Epithelial cell of prostate (primary cell): Measurements from ENCODE around the gene PFDN2.

Experiments used
- DNase-seq: peaks from one replicate; pipeline ENCODE4 v3.0.0-alpha.2; 2011; ENCODE audit warnings: low read depth, low spot score
- H3K27ac ChIP-seq: fragments of 450-650 bp; 2 replicates; pipeline ENCODE4 v1.5.1; 2017; ENCODE audit warnings: mild to moderate bottlenecking

PFDN2 gene

GRCh38 chr1:161111527-161111926 lies 6.3 kb downstream of the PFDN2 start:
- H3K27ac ChIP-seq: peak overlapping the region; percentile 97
- no peak for DNase-seq

- H3K27ac ChIP-seq: peak overlapping the region; percentile 97
- no peak for DNase-seq
These were observed 6.7 kb downstream of the PFDN2 start for GRCh38 chr1:161111117-161111516.

GRCh38 chr1:161106431-161106830 lies 11.4 kb downstream of the PFDN2 start:
- no peak overlapping the region for H3K27ac ChIP-seq
- DNase-seq: no peak

GRCh38 chr1:161100556-161100955 lies 17.3 kb downstream of the PFDN2 start:
- H3K27ac ChIP-seq: no peak overlapping the region
- no peak for DNase-seq

GRCh38 chr1:161099090-161099802 lies 18.6 kb downstream of the PFDN2 start:
- H3K27ac ChIP-seq: peak overlapping the region; percentile 51
- DNase-seq: no peak

GRCh38 chr1:161098210-161099068 lies 19.4 kb downstream of the PFDN2 start, which contains the start of gene KLHDC9:
TSS of gene KLHDC9 (plus strand) at chr1:161098361. CDS start at chr1:161098536, 175 bp downstream.
- DNase-seq: no peak
- H3K27ac ChIP-seq: peak within 1 kb of the TSS; percentile 51

GRCh38 chr1:161096530-161096929 lies 21.3 kb downstream of the PFDN2 start:
- peak overlapping the region; percentile 16 for H3K27ac ChIP-seq
- no peak for DNase-seq

- H3K27ac ChIP-seq: no peak overlapping the region
- DNase-seq: no peak
These were observed 21.8 kb downstream of the PFDN2 start for GRCh38 chr1:161096015-161096414.

GRCh38 chr1:161095230-161095629 lies 22.6 kb downstream of the PFDN2 start:
- no peak overlapping the region for H3K27ac ChIP-seq
- no peak for DNase-seq

- no peak overlapping the region for H3K27ac ChIP-seq
- DNase-seq: no peak
These were observed 23.4 kb downstream of the PFDN2 start for GRCh38 chr1:161094481-161094880.

GRCh38 chr1:161092621-161093028 lies 25.2 kb downstream of the PFDN2 start:
- no peak for DNase-seq
- H3K27ac ChIP-seq: peak overlapping the region; percentile 53

- DNase-seq: no peak
- H3K27ac ChIP-seq: peak overlapping the region; percentile 53
These were observed 25.9 kb downstream of the PFDN2 start for GRCh38 chr1:161091796-161092507.

GRCh38 chr1:161091093-161091492 lies 26.7 kb downstream of the PFDN2 start:
- no peak for DNase-seq
- no peak overlapping the region for H3K27ac ChIP-seq

- no peak overlapping the region for H3K27ac ChIP-seq
- no peak for DNase-seq
These were observed 27.2 kb downstream of the PFDN2 start for GRCh38 chr1:161090617-161091016.

- DNase-seq: no peak
- H3K27ac ChIP-seq: peak overlapping the region; percentile 95
These were observed 27.9 kb downstream of the PFDN2 start for GRCh38 chr1:161089938-161090337.

GRCh38 chr1:161089251-161089924 lies 28.4 kb downstream of the PFDN2 start, which contains the start of gene NECTIN4:
TSS of gene NECTIN4 (minus strand) at chr1:161089558. CDS start at chr1:161089296, 262 bp downstream.
- peak; percentile 85 for DNase-seq
- peak within 1 kb of the TSS; percentile 95 for H3K27ac ChIP-seq

GRCh38 chr1:161088587-161089110 lies 29.2 kb downstream of the PFDN2 start:
- peak overlapping the region; percentile 95 for H3K27ac ChIP-seq
- no peak for DNase-seq

GRCh38 chr1:161086457-161086856 lies 31.4 kb downstream of the PFDN2 start:
- H3K27ac ChIP-seq: peak overlapping the region; percentile 95
- DNase-seq: no peak

GRCh38 chr1:161085165-161085564 lies 32.7 kb downstream of the PFDN2 start:
- peak overlapping the region; percentile 95 for H3K27ac ChIP-seq
- no peak for DNase-seq

GRCh38 chr1:161084597-161084988 lies 33.2 kb downstream of the PFDN2 start:
- H3K27ac ChIP-seq: peak overlapping the region; percentile 95
- no peak for DNase-seq
